Jurkat, Clone E6-1 (cell line): ENCODE results near the gene KCNC3.

Experiments used
- DNase-seq: peaks from one replicate; pipeline ENCODE4 v3.0.0-alpha.2; 2011; ENCODE audit warnings: low read depth, low spot score
- H3K4me3 ChIP-seq: 2 replicates; pipeline ENCODE4 v1.5.1; 2011; ENCODE audit warnings: mild to moderate bottlenecking, low read length, control low read depth, moderate library complexity

KCNC3 gene

DNA sequence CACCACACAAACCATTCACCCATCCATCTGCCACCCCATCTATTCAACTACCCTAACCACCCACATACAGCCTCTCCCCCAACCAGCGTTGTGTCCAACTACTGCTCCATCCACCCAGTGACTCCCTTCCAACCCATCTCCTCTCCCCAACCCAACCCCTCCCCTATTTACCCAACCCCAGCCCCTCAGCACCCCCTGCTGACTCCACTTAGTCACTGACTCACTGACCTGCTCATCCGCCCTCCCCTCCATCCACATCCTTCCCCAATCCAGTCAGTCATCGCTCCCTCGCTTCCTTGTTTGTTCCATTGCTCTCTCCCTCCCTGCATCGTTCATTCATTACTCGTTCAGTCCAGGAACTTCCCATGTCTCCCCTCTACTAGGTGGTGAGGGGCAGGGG lies 39.2 kb downstream of the KCNC3 start:
- H3K4me3 ChIP-seq = no peak overlapping the region
- no peak for DNase-seq

DNA sequence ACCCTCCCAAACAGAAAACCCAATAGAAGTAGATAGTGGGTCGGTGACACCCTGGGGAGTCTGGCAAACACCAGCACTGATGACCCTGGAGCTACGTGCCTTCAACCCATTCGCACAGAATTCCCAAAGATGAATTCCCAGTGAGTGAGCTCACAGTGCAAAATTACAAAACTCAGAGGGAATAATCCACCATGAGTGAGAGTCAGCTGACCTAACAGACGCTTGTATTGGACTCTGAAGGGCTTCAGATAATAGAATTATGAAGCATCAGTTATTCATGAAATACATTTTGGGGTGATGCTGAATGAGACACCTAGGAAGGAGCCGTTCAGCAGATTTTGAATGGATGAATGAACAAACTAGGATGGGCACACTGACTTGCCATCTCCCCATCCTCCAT lies 40.2 kb downstream of the KCNC3 start:
- no peak for DNase-seq
- H3K4me3 ChIP-seq = no peak overlapping the region

GRCh38 chr19:50287331-50287730 lies 41.8 kb downstream of the KCNC3 start:
- no peak overlapping the region for H3K4me3 ChIP-seq
- DNase-seq = no peak

GRCh38 chr19:50286443-50286842 lies 42.7 kb downstream of the KCNC3 start:
- no peak for DNase-seq

DNA sequence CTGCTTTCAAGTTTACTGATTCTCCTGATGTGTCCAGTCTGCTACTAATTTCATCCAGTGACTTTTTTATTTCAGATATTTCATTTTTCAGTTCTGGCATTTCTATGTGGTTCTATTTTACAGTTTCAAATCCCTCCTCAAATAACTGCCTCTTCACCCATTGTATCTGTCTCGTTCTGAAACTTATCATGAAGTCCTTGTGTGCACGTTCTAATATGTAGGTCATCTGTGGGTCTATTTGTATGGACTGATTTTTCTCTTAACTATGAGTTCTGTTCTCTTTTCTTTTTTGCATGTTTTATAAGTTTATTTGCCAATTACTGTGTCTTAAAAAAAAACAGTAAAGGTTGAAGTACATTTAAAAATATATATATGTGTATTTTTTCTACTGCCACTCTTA lies 43.3 kb downstream of the KCNC3 start:
- H3K4me3 ChIP-seq = no peak overlapping the region
- DNase-seq = no peak

More at GRCh38 chr19:50286443-50286842, 42.7 kb downstream of the KCNC3 start:
- H3K4me3 ChIP-seq = no peak overlapping the region

GRCh38 chr19:50281491-50281890 lies 47.7 kb downstream of the KCNC3 start:
- DNase-seq = no peak
- H3K4me3 ChIP-seq = no peak overlapping the region

DNA sequence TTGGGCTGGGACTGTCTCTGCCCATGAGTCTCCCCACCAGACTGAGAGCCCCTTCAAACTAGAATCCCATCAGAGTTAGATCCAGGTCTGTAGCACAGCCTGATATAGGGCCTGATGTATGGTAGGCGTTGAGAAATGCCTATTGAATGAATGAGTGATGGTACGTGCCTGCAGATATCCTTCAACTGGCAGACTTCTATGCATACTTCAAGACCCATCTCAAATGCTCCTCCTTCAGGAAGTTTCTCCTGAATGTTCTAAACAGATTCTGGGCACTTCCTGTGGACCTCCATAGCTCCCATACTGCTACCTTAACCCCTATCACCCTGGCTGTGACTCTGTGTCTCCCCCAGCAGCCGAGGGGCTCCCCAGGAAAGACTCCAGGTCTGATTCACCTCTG lies 48.2 kb downstream of the KCNC3 start:
- no peak for DNase-seq
- H3K4me3 ChIP-seq = no peak overlapping the region

GRCh38 chr19:50280074-50280473 lies 49.1 kb downstream of the KCNC3 start:
- no peak for DNase-seq
- H3K4me3 ChIP-seq = no peak overlapping the region

GRCh38 chr19:50277966-50278580 lies 51.1 kb downstream of the KCNC3 start:
- no peak for DNase-seq

DNA sequence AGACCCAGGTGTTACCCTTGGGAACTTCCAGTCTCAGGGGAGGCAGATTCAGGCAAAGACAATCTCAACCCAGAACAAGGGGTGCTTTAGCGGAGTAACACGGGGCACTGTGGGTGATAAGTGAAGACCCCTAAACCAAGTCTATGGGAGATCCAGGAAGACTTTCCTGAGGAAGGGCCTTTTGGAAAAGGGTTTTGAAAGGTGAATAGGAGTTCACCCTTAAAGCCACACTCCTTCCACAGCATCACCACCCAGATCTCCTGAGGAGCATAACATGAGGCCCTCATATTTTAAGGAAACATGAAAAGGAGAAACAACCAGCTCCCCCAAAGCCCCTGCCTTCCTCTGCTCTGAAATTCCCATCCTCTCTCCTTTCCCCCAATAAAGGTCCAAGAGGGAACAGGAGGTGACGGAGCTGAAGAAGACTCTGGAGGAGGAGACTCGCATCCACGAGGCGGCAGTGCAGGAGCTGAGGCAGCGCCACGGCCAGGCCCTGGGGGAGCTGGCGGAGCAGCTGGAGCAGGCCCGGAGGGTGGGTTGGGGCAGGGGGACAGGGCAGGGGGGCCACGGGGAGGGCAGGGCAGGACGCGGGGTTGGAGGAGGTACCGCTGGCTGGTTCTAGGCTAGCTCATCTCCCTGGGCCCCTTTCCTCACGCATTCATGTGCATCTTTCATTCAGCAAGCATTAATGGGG lies 52.7 kb downstream of the KCNC3 start:
- no peak overlapping the region for H3K4me3 ChIP-seq
- no peak for DNase-seq

More at GRCh38 chr19:50277966-50278580, 51.1 kb downstream of the KCNC3 start:
- no peak overlapping the region for H3K4me3 ChIP-seq

DNA sequence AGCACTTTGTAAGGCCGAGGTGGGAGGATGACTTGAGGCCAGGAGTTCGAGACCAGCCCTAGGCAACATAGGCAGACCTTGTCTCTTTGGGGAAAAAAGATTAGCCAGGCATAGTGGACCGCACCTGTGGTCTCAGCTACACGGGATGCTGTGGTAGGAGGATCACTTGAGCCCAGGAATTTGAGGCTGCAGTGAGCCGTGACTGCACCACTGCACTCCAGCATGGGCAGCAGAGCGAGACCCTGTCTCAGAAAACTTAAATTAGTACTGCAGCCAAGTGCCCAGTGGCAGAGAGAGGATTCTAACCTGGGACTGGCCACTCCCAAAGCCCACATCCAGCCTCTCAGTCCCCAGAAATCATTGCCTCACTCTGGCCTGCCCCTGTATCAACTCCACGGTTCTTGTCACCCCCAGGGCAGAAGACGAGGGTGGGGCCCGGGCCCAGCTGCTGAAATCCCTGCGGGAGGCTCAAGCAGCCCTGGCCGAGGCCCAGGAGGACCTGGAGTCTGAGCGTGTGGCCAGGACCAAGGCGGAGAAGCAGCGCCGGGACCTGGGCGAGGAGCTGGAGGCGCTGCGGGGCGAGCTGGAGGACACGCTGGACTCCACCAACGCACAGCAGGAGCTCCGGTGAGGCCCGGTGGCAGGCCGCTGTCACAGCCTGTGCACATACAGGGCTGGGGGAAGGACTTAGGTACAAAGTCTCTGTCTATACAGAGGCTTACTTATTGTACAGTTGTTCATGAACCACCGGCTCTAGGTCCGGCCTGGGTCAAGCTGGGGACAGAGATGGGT lies 53.4 kb downstream of the KCNC3 start:
- H3K4me3 ChIP-seq = no peak overlapping the region
- DNase-seq = no peak

- no peak for DNase-seq
- H3K4me3 ChIP-seq = no peak overlapping the region
These were observed 55.4 kb downstream of the KCNC3 start for GRCh38 chr19:50273821-50274220.

DNA sequence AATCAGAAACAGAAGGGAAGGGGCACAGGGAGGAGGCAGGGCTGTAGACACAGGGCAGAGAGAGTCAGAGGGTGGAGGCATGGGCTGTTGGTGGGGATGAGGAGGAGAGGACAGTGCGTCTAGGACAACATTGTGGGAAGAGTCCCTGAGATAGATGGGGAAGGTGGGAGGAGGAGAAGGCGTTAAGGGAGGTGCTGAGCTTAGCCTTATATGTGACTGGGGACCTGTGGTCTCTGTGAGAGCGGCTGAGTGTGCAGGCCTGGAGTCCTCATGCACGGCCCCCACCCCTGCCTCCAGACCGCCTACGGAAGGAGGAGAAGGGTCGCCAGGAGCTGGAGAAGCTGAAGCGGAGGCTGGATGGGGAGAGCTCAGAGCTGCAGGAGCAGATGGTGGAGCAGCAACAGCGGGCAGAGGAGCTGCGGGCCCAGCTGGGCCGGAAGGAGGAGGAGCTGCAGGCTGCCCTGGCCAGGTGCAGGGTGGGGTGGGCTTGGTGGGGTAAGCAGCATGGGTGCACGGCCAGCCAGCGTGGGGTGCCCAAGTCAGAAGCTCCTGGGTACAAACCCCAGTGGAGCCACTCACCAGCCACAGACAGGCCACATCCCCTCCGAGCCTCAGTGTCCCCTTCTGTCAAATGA lies 56.8 kb downstream of the KCNC3 start:
- no peak for DNase-seq
- no peak overlapping the region for H3K4me3 ChIP-seq

- no peak for DNase-seq
- H3K4me3 ChIP-seq = no peak overlapping the region
These were observed 59.5 kb downstream of the KCNC3 start for GRCh38 chr19:50269653-50270052.

GRCh38 chr19:50268501-50268900 lies 60.7 kb downstream of the KCNC3 start:
- no peak overlapping the region for H3K4me3 ChIP-seq
- no peak for DNase-seq

- no peak overlapping the region for H3K4me3 ChIP-seq
- DNase-seq = no peak
These were observed 61.1 kb downstream of the KCNC3 start for GRCh38 chr19:50268041-50268440.

DNA sequence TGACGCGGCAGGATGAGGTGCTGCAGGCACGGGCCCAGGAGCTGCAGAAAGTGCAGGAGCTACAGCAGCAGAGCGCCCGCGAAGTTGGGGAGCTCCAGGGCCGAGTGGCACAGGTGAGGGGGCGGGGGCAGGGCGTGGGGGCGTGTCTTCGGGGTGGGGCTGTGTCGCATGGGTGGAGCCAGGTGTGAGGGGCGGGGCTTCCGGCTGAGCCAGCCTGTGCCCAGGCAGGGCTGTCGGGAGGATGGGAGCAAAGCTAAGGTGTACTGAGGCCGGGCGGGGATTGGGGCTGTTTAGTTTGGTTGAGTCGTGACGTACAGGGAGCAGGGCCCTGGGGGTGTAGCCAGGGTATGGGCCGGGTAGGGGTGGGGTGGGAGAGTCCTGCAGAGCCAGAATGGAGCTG lies 62.3 kb downstream of the KCNC3 start:
- no peak overlapping the region for H3K4me3 ChIP-seq
- no peak for DNase-seq

GRCh38 chr19:50266041-50266440 lies 63.1 kb downstream of the KCNC3 start:
- DNase-seq = no peak
- H3K4me3 ChIP-seq = no peak overlapping the region

DNA sequence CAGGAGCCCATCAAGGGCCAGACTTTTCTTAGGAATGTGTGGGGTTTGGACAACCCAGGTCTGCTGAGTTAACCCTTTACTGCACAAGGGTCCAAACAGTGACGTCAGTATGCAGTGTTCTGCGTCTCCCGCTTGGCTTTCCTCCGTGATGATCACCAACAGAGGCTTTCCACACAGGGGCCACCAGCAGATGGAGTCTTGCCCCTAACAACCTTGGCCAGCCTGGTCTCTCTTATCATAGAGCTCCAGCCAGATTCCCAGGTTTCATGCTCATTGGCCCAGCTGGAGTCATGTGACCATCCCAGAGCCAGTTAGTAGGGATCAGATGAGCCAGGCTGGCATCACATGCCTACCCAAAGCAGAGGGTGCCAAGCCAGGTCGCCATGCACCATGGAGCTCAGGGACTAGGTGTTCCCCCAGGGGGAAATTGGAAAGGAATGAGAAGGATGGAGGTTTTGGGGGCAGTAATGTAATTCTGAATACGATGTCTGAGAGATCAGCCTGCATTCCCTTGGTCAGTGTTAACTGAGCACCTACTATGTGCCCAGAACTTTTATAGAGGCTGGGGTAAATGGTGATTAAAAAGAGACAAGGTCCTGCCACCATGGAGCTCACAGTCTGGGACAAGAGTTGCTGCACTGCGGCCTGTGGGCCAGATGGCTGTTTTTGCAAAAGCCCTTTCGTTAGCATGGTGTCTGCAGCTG lies 64.5 kb downstream of the KCNC3 start:
- DNase-seq = no peak
- no peak overlapping the region for H3K4me3 ChIP-seq
